Lower lobe of right lung (tissue), 2 donors: ENCODE results near the gene CEBPG. TPM values are rescaled to one million over a fixed set of nuclear protein-coding genes. Genes with fewer than 3 reads are reported as not detected.

Source experiments
- ATAC-seq, 2 donors: fragments of 200-7000 bp; cut with Tn5 transposase; one replicate each; pipeline ENCODE4 v1.9.1; 2020 to 2022; ENCODE audit warnings: mild to moderate bottlenecking in 2 of 2, moderate library complexity in 2 of 2
- DNase-seq: peaks from one replicate; pipeline ENCODE4 v3.0.0-alpha.2; 2020
- H3K27ac ChIP-seq: fragments of 200-600 bp; one replicate; pipeline ENCODE4 v1.8.0; 2022
- H3K27me3 ChIP-seq: fragments of 200-600 bp; one replicate; pipeline ENCODE4 v1.8.0; 2022; ENCODE audit warnings: low read depth
- H3K36me3 ChIP-seq: fragments of 200-600 bp; one replicate; pipeline ENCODE4 v1.8.0; 2022; ENCODE audit warnings: mild to moderate bottlenecking
- H3K4me1 ChIP-seq: fragments of 200-600 bp; one replicate; pipeline ENCODE4 v1.8.0; 2022
- H3K4me3 ChIP-seq: fragments of 200-600 bp; one replicate; pipeline ENCODE4 v1.8.0; 2022; ENCODE audit warnings: mild to moderate bottlenecking
- H3K9me3 ChIP-seq: fragments of 200-600 bp; one replicate; pipeline ENCODE4 v1.8.0; 2022
- CTCF ChIP-seq: fragments of 200-600 bp; IDR thresholded peaks from one replicate; pipeline ENCODE4 v1.8.0; 2022; ENCODE audit warnings: antibody characterized with exemption, mild to moderate bottlenecking
- intact Hi-C: fragments of 100-400 bp; cut with DNase I; formaldehyde crosslinking; loops from one replicate; pipeline ENCODE4 v1.11.0; 2022
- total RNA-seq: library from RNA; stranded (reverse); fragmentation: NEBNext Ultra II Directional; extraction: Animal tissue kit (Norgen Biotek cat#: 25700); gene quantifications from one replicate; pipeline ENCODE4 v1.2.1, GENCODE V29; 2021
- donor health status: DM: no; HTN: yes; CAD: no; lungs with severe emphysema.

Gene CEBPG
- total RNA-seq, 1 donor from 2014 or later, result 29.6 TPM

GRCh38 chr19:33382006-33382405, 8.5 kb downstream of the CEBPG start:
- ATAC-seq (no peak), DNase-seq (no peak)
- Histone ChIP-seq H3K4me3 (no peak overlapping the region), H3K27me3 (no peaks in the 10 kb centered on the region), H3K27ac (no peak overlapping the region), H3K9me3 (no peaks in the 10 kb centered on the region), H3K4me1 (peaks cover 12% of the 10 kb centered on the region), H3K36me3 (peaks cover 43% of the 10 kb centered on the region)
- no peak for TF ChIP-seq CTCF
- intact Hi-C loops, result no loop called here

GRCh38 chr19:33382982-33383381, 9.5 kb downstream of the CEBPG start:
- Histone ChIP-seq H3K27ac (no peak overlapping the region), H3K4me1 (peaks cover 5% of the 10 kb centered on the region), H3K9me3 (no peaks in the 10 kb centered on the region), H3K4me3 (no peak overlapping the region), H3K36me3 (peaks cover 53% of the 10 kb centered on the region), H3K27me3 (no peaks in the 10 kb centered on the region)
- ATAC-seq, result no peak
- DNase-seq, result no peak
- intact Hi-C loops, result no loop called here
- TF ChIP-seq CTCF, result no peak

GRCh38 chr19:33383720-33384292, 10.3 kb downstream of the CEBPG start:
- Histone ChIP-seq H3K36me3 (peaks cover 51% of the 10 kb centered on the region), H3K4me1 (peaks cover 10% of the 10 kb centered on the region), H3K4me3 (no peak overlapping the region), H3K9me3 (no peaks in the 10 kb centered on the region), H3K27me3 (no peaks in the 10 kb centered on the region), H3K27ac (no peak overlapping the region)
- TF ChIP-seq CTCF, result no peak
- ATAC-seq, result no peak
- DNase-seq, result no peak
- intact Hi-C loops, result no loop called here

- Histone ChIP-seq H3K27ac (no peak overlapping the region), H3K4me3 (no peak overlapping the region), H3K9me3 (no peaks in the 10 kb centered on the region), H3K27me3 (no peaks in the 10 kb centered on the region), H3K36me3 (peaks cover 39% of the 10 kb centered on the region), H3K4me1 (peaks cover 22% of the 10 kb centered on the region)
- no peak for ATAC-seq
- no peak for DNase-seq
- intact Hi-C loops, result no loop called here
- no peak for TF ChIP-seq CTCF
Measured at GRCh38 chr19:33384983-33385382, 11.5 kb downstream of the CEBPG start.

GRCh38 chr19:33385956-33386355, 12.4 kb downstream of the CEBPG start:
- H3K4me3 ChIP-seq, result no peak overlapping the region
- ATAC-seq (no peak), DNase-seq (no peak)
- no peak overlapping the region for H3K27ac ChIP-seq
- no peak for TF ChIP-seq CTCF
- intact Hi-C loops, result no loop called here
- H3K9me3 ChIP-seq, result no peaks in the 10 kb centered on the region
- H3K4me1 ChIP-seq, result peaks cover 31% of the 10 kb centered on the region
- H3K36me3 ChIP-seq, result peaks cover 35% of the 10 kb centered on the region
- no peaks in the 10 kb centered on the region for H3K27me3 ChIP-seq
